A549 (cell line): ENCODE data around the gene DNAH7.

ENCODE experiments used
- CHD4 ChIP-seq: fragments of 200-600 bp; sonication (generic); IDR thresholded peaks from 2 replicates; pipeline ENCODE4 v1.6.1; 2016; ENCODE audit warnings: antibody characterized with exemption, mild to moderate bottlenecking, borderline replicate concordance
- EP300 ChIP-seq, 2 experiments: fragments of >200 bp; sonication (Bioruptor Twin); formaldehyde crosslinking; IDR thresholded peaks; 2 replicates in 1 of 2; 3 replicates in 1 of 2; pipeline ENCODE4 v1.6.1; 2016 to 2017
- JUNB ChIP-seq: fragments of >200 bp; sonication (Bioruptor Twin); formaldehyde crosslinking; IDR thresholded peaks from 2 replicates; pipeline ENCODE4 v1.6.1; 2016
- KDM1A ChIP-seq: fragments of 200-600 bp; sonication (generic); IDR thresholded peaks from 2 replicates; pipeline ENCODE4 v1.6.1; 2016; ENCODE audit warnings: low read depth, mild to moderate bottlenecking
- MAFK ChIP-seq: fragments of 450-650 bp; IDR thresholded peaks from 2 replicates; pipeline ENCODE4 v1.6.1; 2014; ENCODE audit not compliant: partially characterized antibody
- MAZ ChIP-seq: fragments of 150-350 bp; IDR thresholded peaks from 2 replicates; pipeline ENCODE4 v1.6.1; 2014; ENCODE audit warnings: antibody characterized with exemption, low read depth, low read length, borderline replicate concordance
- PHF8 ChIP-seq: fragments of 200-600 bp; sonication (generic); IDR thresholded peaks from 2 replicates; pipeline ENCODE4 v1.6.1; 2016; ENCODE audit warnings: low read depth, mild to moderate bottlenecking, antibody characterized with exemption, moderate library complexity, borderline replicate concordance
- POLR2A ChIP-seq: IDR thresholded peaks from 2 replicates; pipeline ENCODE4 v1.6.1; 2012; ENCODE audit warnings: mild to moderate bottlenecking, low read length
- RAD21 ChIP-seq, 2 experiments: fragments of >200 bp in 1 of 2; sonication (Bioruptor Twin) in 1 of 2; formaldehyde crosslinking in 1 of 2; IDR thresholded peaks in 1 of 2; conservative IDR thresholded peaks in 1 of 2; 2 replicates in 1 of 2; 3 replicates in 1 of 2; pipeline ENCODE4 v1.6.1; 2012 to 2018; ENCODE audit warnings: inconsistent platforms in 1 of 2
- RFX5 ChIP-seq: fragments of 450-650 bp; IDR thresholded peaks from 2 replicates; pipeline ENCODE4 v1.7.1; 2014; ENCODE audit warnings: antibody characterized with exemption, mild to moderate bottlenecking, moderate library complexity
- TF ChIP-seq, protein P1 (sequence below): fragments of >200 bp; sonication (Bioruptor Twin); formaldehyde crosslinking; IDR thresholded peaks from 3 replicates; pipeline ENCODE4 v1.5.1; 2016
- TF ChIP-seq, protein P2 (sequence below): fragments of 250-450 bp; sonication (Bioruptor Pico); IDR thresholded peaks from 2 replicates; pipeline ENCODE4 v1.5.0; 2021; ENCODE audit warnings: mild to moderate bottlenecking, moderate library complexity, borderline replicate concordance

DNA sequence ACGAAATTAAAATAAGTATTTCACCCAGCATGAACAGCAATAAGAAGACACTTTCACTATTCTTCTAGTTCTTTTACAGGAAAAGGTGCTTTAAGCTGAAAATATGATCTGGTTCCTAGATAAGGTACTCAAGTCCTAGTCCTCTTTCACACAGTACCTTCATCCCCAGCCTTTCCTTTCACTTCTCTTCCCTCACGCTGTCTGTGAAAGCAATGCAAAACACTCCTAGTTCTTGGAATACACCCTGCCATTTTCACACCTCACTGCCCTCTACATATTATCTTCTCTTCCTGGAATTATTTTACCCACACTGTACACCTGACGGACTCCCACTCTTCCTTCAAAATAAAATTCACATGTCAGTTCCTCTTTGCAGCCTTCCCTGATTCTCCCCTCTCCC, 82.9 kb downstream of the DNAH7 start:
- TF ChIP-seq JUNB (no peak), KDM1A (no peak), MAZ (no peak), EP300 (IDR thresholded peaks at IDR 0.05) (no peak), RAD21 (conservative IDR thresholded peaks at IDR 0.05 in 1 of 2, IDR thresholded peaks at IDR 0.05 in 1 of 2) (no peak), MAFK (no peak), POLR2A (no peak), PHF8 (no peak), CHD4 (no peak), RFX5 (no peak)
- TF ChIP-seq, protein P1, sequence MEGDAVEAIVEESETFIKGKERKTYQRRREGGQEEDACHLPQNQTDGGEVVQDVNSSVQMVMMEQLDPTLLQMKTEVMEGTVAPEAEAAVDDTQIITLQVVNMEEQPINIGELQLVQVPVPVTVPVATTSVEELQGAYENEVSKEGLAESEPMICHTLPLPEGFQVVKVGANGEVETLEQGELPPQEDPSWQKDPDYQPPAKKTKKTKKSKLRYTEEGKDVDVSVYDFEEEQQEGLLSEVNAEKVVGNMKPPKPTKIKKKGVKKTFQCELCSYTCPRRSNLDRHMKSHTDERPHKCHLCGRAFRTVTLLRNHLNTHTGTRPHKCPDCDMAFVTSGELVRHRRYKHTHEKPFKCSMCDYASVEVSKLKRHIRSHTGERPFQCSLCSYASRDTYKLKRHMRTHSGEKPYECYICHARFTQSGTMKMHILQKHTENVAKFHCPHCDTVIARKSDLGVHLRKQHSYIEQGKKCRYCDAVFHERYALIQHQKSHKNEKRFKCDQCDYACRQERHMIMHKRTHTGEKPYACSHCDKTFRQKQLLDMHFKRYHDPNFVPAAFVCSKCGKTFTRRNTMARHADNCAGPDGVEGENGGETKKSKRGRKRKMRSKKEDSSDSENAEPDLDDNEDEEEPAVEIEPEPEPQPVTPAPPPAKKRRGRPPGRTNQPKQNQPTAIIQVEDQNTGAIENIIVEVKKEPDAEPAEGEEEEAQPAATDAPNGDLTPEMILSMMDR = no peak
- TF ChIP-seq, protein P2, sequence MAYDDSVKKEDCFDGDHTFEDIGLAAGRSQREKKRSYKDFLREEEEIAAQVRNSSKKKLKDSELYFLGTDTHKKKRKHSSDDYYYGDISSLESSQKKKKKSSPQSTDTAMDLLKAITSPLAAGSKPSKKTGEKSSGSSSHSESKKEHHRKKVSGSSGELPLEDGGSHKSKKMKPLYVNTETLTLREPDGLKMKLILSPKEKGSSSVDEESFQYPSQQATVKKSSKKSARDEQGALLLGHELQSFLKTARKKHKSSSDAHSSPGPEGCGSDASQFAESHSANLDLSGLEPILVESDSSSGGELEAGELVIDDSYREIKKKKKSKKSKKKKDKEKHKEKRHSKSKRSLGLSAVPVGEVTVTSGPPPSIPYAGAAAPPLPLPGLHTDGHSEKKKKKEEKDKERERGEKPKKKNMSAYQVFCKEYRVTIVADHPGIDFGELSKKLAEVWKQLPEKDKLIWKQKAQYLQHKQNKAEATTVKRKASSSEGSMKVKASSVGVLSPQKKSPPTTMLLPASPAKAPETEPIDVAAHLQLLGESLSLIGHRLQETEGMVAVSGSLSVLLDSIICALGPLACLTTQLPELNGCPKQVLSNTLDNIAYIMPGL (CRISPR knock-in tag) = no peak
